ENCODE measurements around the gene UAP1L1.

The UAP1L1 gene

GRCh38 chr9:137075275-137075775 is 2.0 kb upstream of the UAP1L1 start:
- DNase-seq (ENCODE audit: low spot score), result no peak

GRCh38 chr9:137076636-137077009 is 694 bp upstream of the UAP1L1 start:
- DNase-seq (ENCODE audit: low spot score), result no peak

- no peak for DNase-seq (ENCODE audit: low spot score)
Observed at GRCh38 chr9:137077758-137078693, 709 bp downstream of the UAP1L1 start.

- DNase-seq (ENCODE audit: low spot score), result no peak
Observed at GRCh38 chr9:137078701-137079400, 1.5 kb downstream of the UAP1L1 start.

GRCh38 chr9:137079401-137079787 is 2.1 kb downstream of the UAP1L1 start:
- no peak for DNase-seq (ENCODE audit: low spot score)

GRCh38 chr9:137080260-137081122 is 3.2 kb downstream of the UAP1L1 start:
- DNase-seq (ENCODE audit: low spot score), result no peak

- no peak for DNase-seq (ENCODE audit: low spot score)
Observed at GRCh38 chr9:137082222-137082924, 5.1 kb downstream of the UAP1L1 start.

- no peak for DNase-seq (ENCODE audit: low spot score)
Observed at GRCh38 chr9:137082925-137083290, 5.6 kb downstream of the UAP1L1 start.

GRCh38 chr9:137083394-137084004 is 6.2 kb downstream of the UAP1L1 start:
- peak; percentile 65 for DNase-seq (ENCODE audit: low spot score)

- no peak for DNase-seq (ENCODE audit: low spot score)
Observed at GRCh38 chr9:137084526-137084925, 7.2 kb downstream of the UAP1L1 start.

GRCh38 chr9:137085920-137086530 is 8.7 kb downstream of the UAP1L1 start:
- DNase-seq (ENCODE audit: low spot score), result no peak

GRCh38 chr9:137086531-137087408 is 9.5 kb downstream of the UAP1L1 start, which contains the start of gene MAN1B1:
MAN1B1 (plus strand) TSS chr9:137086985; CDS start chr9:137087000, 15 bp downstream.
- peak; percentile 96 for DNase-seq (ENCODE audit: low spot score)

- DNase-seq (ENCODE audit: low spot score), result no peak
Observed at GRCh38 chr9:137087409-137087925, 10.2 kb downstream of the UAP1L1 start.

- DNase-seq (ENCODE audit: low spot score), result no peak
Observed at GRCh38 chr9:137088121-137088520, 10.8 kb downstream of the UAP1L1 start.

- DNase-seq (ENCODE audit: low spot score), result no peak
Observed at GRCh38 chr9:137089232-137089947, 12.1 kb downstream of the UAP1L1 start.

- no peak for DNase-seq (ENCODE audit: low spot score)
Observed at GRCh38 chr9:137095664-137096517, 18.6 kb downstream of the UAP1L1 start.

- DNase-seq (ENCODE audit: low spot score), result no peak
Observed at GRCh38 chr9:137096785-137097546, 19.6 kb downstream of the UAP1L1 start.
